HG03520 (cell line): ENCODE results near the gene SLC49A3.
"Not testable (repeated sequence)": the region's sequence is repeated elsewhere in the genome, so short reads cannot be mapped to it uniquely, and the experiment has no call there.

Experiments
- ATAC-seq: cut with Tn5 transposase; IDR thresholded peaks from one replicate; pipeline ENCODE4 v1.9.1; 2021; ENCODE audit warnings: mild to moderate bottlenecking, moderate library complexity; ENCODE audit not compliant: unreplicated experiment

The SLC49A3 gene

GRCh38 chr4:722169-722725, 33.3 kb upstream of the SLC49A3 start:
- no peak for ATAC-seq

- ATAC-seq = no peak
Observed at GRCh38 chr4:721261-722168, 32.6 kb upstream of the SLC49A3 start.

GRCh38 chr4:720111-720860, 31.3 kb upstream of the SLC49A3 start:
- ATAC-seq = no peak

GRCh38 chr4:718460-718859, 29.5 kb upstream of the SLC49A3 start:
- ATAC-seq = no peak

GRCh38 chr4:717601-718320, 28.8 kb upstream of the SLC49A3 start:
- no peak for ATAC-seq

- ATAC-seq = no peak
Observed at GRCh38 chr4:714087-714486, 25.1 kb upstream of the SLC49A3 start.

- ATAC-seq = no peak
Observed at GRCh38 chr4:712916-713632, 24.1 kb upstream of the SLC49A3 start.

GRCh38 chr4:712093-712492, 23.1 kb upstream of the SLC49A3 start:
- ATAC-seq = no peak

GRCh38 chr4:710916-711315, 22.0 kb upstream of the SLC49A3 start:
- no peak for ATAC-seq

- ATAC-seq = no peak
Observed at GRCh38 chr4:710116-710515, 21.2 kb upstream of the SLC49A3 start.

GRCh38 chr4:709348-709747, 20.4 kb upstream of the SLC49A3 start:
- ATAC-seq = no peak

- ATAC-seq = no peak
Observed at GRCh38 chr4:708631-708933, 19.6 kb upstream of the SLC49A3 start.

GRCh38 chr4:707929-708630, 19.1 kb upstream of the SLC49A3 start:
- ATAC-seq = no peak

- ATAC-seq = no peak
Observed at GRCh38 chr4:706834-707598, 18.1 kb upstream of the SLC49A3 start.

- not testable (repeated sequence) for ATAC-seq
Observed at GRCh38 chr4:706083-706633, 17.2 kb upstream of the SLC49A3 start.

- ATAC-seq = peak; percentile 83
Observed at GRCh38 chr4:705278-706082, 16.5 kb upstream of the SLC49A3 start, which contains the start of gene PCGF3. PCGF3 (plus strand) TSS chr4:705832; CDS start chr4:733681, 27,849 bp downstream.

- no peak for ATAC-seq
Observed at GRCh38 chr4:704971-705277, 16.0 kb upstream of the SLC49A3 start.

- ATAC-seq = no peak
Observed at GRCh38 chr4:704198-704891, 15.4 kb upstream of the SLC49A3 start.
